Testis (tissue), 2 donors: ENCODE data around the gene PRKN.

Experiments
- POLR2A ChIP-seq: fragments of 450-650 bp; IDR thresholded peaks from one replicate; pipeline ENCODE4 v1.6.1; 2017; ENCODE audit warnings: antibody characterized with exemption, mild to moderate bottlenecking, moderate library complexity
- TF ChIP-seq, protein P1 (sequence below), 3 experiments: fragments of 450-650 bp in 2 of 3; fragments of 200-600 bp in 1 of 3; sonication (generic) in 1 of 3; IDR thresholded peaks; one replicate each; pipeline ENCODE4 v1.5.1; 2016 to 2019; ENCODE audit warnings: antibody characterized with exemption in 3 of 3, mild to moderate bottlenecking in 2 of 3, moderate library complexity in 1 of 3

DNA sequence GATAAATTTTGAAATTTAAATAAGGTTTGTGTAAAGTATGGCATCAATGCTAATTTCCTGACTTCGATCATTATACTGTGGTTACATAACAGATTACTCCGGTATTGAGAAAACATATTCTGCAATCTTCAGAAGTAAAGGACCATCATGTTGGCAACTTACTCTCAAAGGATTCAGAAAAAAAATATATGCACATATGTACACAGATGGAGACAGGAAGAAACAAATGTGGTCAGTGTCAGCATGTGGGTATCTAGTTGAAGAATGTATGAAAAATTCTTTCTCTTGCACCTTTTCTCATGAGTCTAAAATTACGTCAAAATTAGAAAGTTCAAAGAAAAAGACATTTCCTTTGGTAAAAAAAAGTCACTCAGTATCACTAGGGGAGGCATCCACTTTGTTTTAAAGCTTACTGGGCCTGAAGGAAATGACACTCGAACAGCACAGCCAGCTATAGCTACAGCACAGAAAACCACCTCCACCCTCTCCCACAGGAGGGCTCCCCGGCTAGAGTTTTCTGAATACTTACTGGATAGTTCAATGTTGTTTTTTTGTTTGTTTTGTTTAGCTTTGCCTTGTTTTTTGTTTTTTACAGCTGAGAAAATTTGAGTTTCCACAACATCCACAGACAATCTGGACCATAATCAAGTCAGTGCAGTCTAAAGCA lies 1136.5 kb downstream of the PRKN start:
- TF ChIP-seq, protein P1, sequence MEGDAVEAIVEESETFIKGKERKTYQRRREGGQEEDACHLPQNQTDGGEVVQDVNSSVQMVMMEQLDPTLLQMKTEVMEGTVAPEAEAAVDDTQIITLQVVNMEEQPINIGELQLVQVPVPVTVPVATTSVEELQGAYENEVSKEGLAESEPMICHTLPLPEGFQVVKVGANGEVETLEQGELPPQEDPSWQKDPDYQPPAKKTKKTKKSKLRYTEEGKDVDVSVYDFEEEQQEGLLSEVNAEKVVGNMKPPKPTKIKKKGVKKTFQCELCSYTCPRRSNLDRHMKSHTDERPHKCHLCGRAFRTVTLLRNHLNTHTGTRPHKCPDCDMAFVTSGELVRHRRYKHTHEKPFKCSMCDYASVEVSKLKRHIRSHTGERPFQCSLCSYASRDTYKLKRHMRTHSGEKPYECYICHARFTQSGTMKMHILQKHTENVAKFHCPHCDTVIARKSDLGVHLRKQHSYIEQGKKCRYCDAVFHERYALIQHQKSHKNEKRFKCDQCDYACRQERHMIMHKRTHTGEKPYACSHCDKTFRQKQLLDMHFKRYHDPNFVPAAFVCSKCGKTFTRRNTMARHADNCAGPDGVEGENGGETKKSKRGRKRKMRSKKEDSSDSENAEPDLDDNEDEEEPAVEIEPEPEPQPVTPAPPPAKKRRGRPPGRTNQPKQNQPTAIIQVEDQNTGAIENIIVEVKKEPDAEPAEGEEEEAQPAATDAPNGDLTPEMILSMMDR (IDR thresholded peaks at IDR 0.05), result no peak
- TF ChIP-seq POLR2A, result no peak
